Chondrocyte (in vitro differentiated cells): ENCODE results near the gene CCDC43. TPM values are rescaled to one million over a fixed set of nuclear protein-coding genes. Genes with fewer than 3 reads are reported as not detected.

Experiments used
- DNase-seq: peaks from one replicate; pipeline ENCODE4 v3.0.0; 2021; ENCODE audit warnings: mixed read lengths, low spot score
- H3K27ac Mint-ChIP-seq: one replicate; pipeline ENCODE4 v1.8.0; 2021; ENCODE audit warnings: mild to moderate bottlenecking, moderate library complexity, mixed read lengths; ENCODE audit not compliant: unreplicated experiment
- H3K27me3 Mint-ChIP-seq: 2 replicates; pipeline ENCODE4 v1.8.0; 2021; ENCODE audit warnings: low read depth, mixed read lengths
- H3K36me3 Mint-ChIP-seq: 2 replicates; pipeline ENCODE4 v1.8.0; 2021; ENCODE audit warnings: low read depth, mixed read lengths
- H3K4me1 Mint-ChIP-seq: 2 replicates; pipeline ENCODE4 v1.8.0; 2021; ENCODE audit warnings: low read depth, mild to moderate bottlenecking, mixed read lengths
- H3K4me3 Mint-ChIP-seq: one replicate; pipeline ENCODE4 v1.8.0; 2021; ENCODE audit warnings: mild to moderate bottlenecking, moderate library complexity, mixed read lengths; ENCODE audit not compliant: unreplicated experiment
- H3K9me3 Mint-ChIP-seq: 2 replicates; pipeline ENCODE4 v1.8.0; 2021; ENCODE audit warnings: low read depth, mixed read lengths
- CTCF ChIP-seq: fragments of 200-600 bp; sonication (generic); IDR thresholded peaks from 2 replicates; pipeline ENCODE4 v1.5.0; 2021; ENCODE audit warnings: antibody characterized with exemption, mild to moderate bottlenecking, moderate library complexity
- total RNA-seq: library from RNA; stranded (reverse); gene quantifications from 3 replicates; pipeline ENCODE4 v1.2.1, GENCODE V29; 2021

The CCDC43 gene
- total RNA-seq, 1 donor from 2014 or later: 15.9 TPM

- Mint-ChIP-seq H3K4me1 (peaks cover 8% of the 10 kb centered on the region), H3K4me3 (no peak overlapping the region), H3K27ac (no peak overlapping the region), H3K36me3 (peaks cover 1% of the 10 kb centered on the region), H3K9me3 (no peaks in the 10 kb centered on the region), H3K27me3 (peaks cover 12% of the 10 kb centered on the region)
- no peak for DNase-seq
- TF ChIP-seq CTCF: no peak
These were observed 35.6 kb downstream of the CCDC43 start for GRCh38 chr17:44653954-44654353.

- Mint-ChIP-seq H3K27me3 (peaks cover 12% of the 10 kb centered on the region), H3K4me3 (no peak overlapping the region), H3K9me3 (no peaks in the 10 kb centered on the region), H3K4me1 (peaks cover 8% of the 10 kb centered on the region), H3K36me3 (peaks cover 1% of the 10 kb centered on the region), H3K27ac (no peak overlapping the region)
- TF ChIP-seq CTCF: no peak
- DNase-seq: no peak
These were observed 36.2 kb downstream of the CCDC43 start for GRCh38 chr17:44653384-44653783.

- no peaks in the 10 kb centered on the region for H3K9me3 Mint-ChIP-seq
- no peak for TF ChIP-seq CTCF
- H3K27me3 Mint-ChIP-seq: peaks cover 12% of the 10 kb centered on the region
- H3K4me1 Mint-ChIP-seq: peaks cover 8% of the 10 kb centered on the region
- no peak for DNase-seq
- peaks cover 1% of the 10 kb centered on the region for H3K36me3 Mint-ChIP-seq
- no peak overlapping the region for H3K27ac Mint-ChIP-seq
- H3K4me3 Mint-ChIP-seq: no peak overlapping the region
These were observed 36.8 kb downstream of the CCDC43 start for GRCh38 chr17:44652727-44653126.

GRCh38 chr17:44651228-44651627, 38.3 kb downstream of the CCDC43 start:
- Mint-ChIP-seq H3K4me3 (no peak overlapping the region), H3K27me3 (peaks cover 9% of the 10 kb centered on the region), H3K36me3 (peaks cover 1% of the 10 kb centered on the region), H3K4me1 (peaks cover 4% of the 10 kb centered on the region), H3K9me3 (no peaks in the 10 kb centered on the region), H3K27ac (no peak overlapping the region)
- no peak for TF ChIP-seq CTCF
- no peak for DNase-seq

GRCh38 chr17:44648963-44649362, 40.6 kb downstream of the CCDC43 start:
- no peak for DNase-seq
- Mint-ChIP-seq H3K9me3 (no peaks in the 10 kb centered on the region), H3K4me1 (no peaks in the 10 kb centered on the region), H3K27me3 (no peaks in the 10 kb centered on the region), H3K36me3 (peaks cover 1% of the 10 kb centered on the region), H3K4me3 (no peak overlapping the region), H3K27ac (no peak overlapping the region)
- no peak for TF ChIP-seq CTCF
